HepG2 (cell line): ENCODE measurements around the gene XXYLT1. TPM values are rescaled to one million over a fixed set of nuclear protein-coding genes. Genes with fewer than 3 reads are reported as not detected.

Experiments
- ATAC-seq: fragments of 200-7000 bp; cut with Tn5 transposase; 3 replicates; pipeline ENCODE4 v1.9.1; 2020; ENCODE audit warnings: mild to moderate bottlenecking, moderate library complexity
- BruUV-seq: library from RNA; stranded (reverse); fragments of 400-500 nt; replicated peaks from 2 replicates; lab custom pipeline; 2021; lab: Mats Ljungman, UMichigan
- CTCF ChIA-PET: fragments of 300-600 bp; formaldehyde crosslinking; extraction: SDS; loops from one replicate; lab custom pipeline; 2021; ENCODE audit warnings: low total read pairs, inconsistent platforms, low intra/inter-chr PET ratio; lab: Yijun Ruan, JAX
- POLR2A ChIA-PET: fragments of 350-600 bp; sonication (Branson Sonifier 250); formaldehyde crosslinking; loops from one replicate; lab custom pipeline; 2020; ENCODE audit warnings: antibody characterized with exemption, inconsistent platforms; lab: Yijun Ruan, JAX
- DNase-seq: peaks from one replicate; pipeline ENCODE4 v3.0.0-alpha.2; 2015; ENCODE audit warnings: low spot score
- FAIRE-seq: peaks from 3 replicates; lab custom pipeline; 2011; peaks lifted over from hg19 to GRCh38; lab: Jason Lieb, UNC
- H2AFZ ChIP-seq: one replicate; pipeline ENCODE4 v1.6.1; 2011; ENCODE audit warnings: low read length, inconsistent platforms
- H3K27ac ChIP-seq: fragments of 300-600 bp; 3 replicates; pipeline ENCODE4 v1.8.0; 2011; ENCODE audit warnings: mixed run types, mild to moderate bottlenecking, mixed read lengths, low read length, inconsistent platforms; ENCODE audit not compliant: insufficient read depth; ENCODE audit errors: extremely low read length
- H3K27me3 ChIP-seq, 2 experiments: fragments of 200-600 bp in 1 of 2; 2 replicates in 1 of 2; 3 replicates in 1 of 2; pipeline versions ENCODE4 v1.6.0 to v1.8.0; 2011; ENCODE audit warnings: low read length in 2 of 2, mild to moderate bottlenecking in 2 of 2, moderate library complexity in 2 of 2, inconsistent platforms in 1 of 2; ENCODE audit not compliant: insufficient read depth in 2 of 2, control insufficient read depth in 1 of 2
- H3K36me3 ChIP-seq, 2 experiments: fragments of 200-600 bp in 1 of 2; replicated peaks in 1 of 2; 2 replicates in 1 of 2; 3 replicates in 1 of 2; pipeline versions ENCODE4 v1.5.1 to v1.8.0; 2011; ENCODE audit warnings: low read length in 2 of 2, inconsistent platforms in 1 of 2; ENCODE audit not compliant: insufficient read depth in 2 of 2, control insufficient read depth in 1 of 2
- H3K4me1 ChIP-seq: 2 replicates; pipeline ENCODE4 v1.5.1; 2012; ENCODE audit warnings: low read length, inconsistent platforms; ENCODE audit not compliant: insufficient read depth
- H3K4me2 ChIP-seq: 2 replicates; pipeline ENCODE4 v1.6.0; 2011; ENCODE audit warnings: low read depth, low read length, inconsistent platforms
- H3K4me3 ChIP-seq, 3 experiments: fragments of 200-600 bp in 1 of 3; sonication (generic), shearing (Covaris generic) in 1 of 3; replicated peaks in 1 of 3; 2 replicates each; pipeline ENCODE4 v1.5.1; 2011 to 2016; ENCODE audit warnings: low read length in 3 of 3, inconsistent platforms in 2 of 3, low read depth in 2 of 3, mild to moderate bottlenecking in 2 of 3, control low read depth in 1 of 3, mixed read lengths in 1 of 3; ENCODE audit not compliant: insufficient read depth in 1 of 3
- H3K79me2 ChIP-seq: one replicate; pipeline ENCODE4 v1.6.1; 2011; ENCODE audit warnings: low read length, inconsistent platforms; ENCODE audit not compliant: insufficient read depth
- H3K9ac ChIP-seq: 2 replicates; pipeline ENCODE4 v1.6.0; 2011; ENCODE audit warnings: mild to moderate bottlenecking, low read depth, low read length, inconsistent platforms; ENCODE audit not compliant: insufficient read depth
- H3K9me3 ChIP-seq: 2 replicates; pipeline ENCODE4 v1.5.1; 2012; ENCODE audit warnings: mild to moderate bottlenecking, low read length
- H4K20me1 ChIP-seq: 2 replicates; pipeline ENCODE4 v1.6.0; 2011; ENCODE audit warnings: inconsistent platforms, mild to moderate bottlenecking, low read length, moderate library complexity; ENCODE audit not compliant: insufficient read depth
- CCAR2 ChIP-seq: fragments of 200-400 bp; formaldehyde crosslinking; optimal IDR thresholded peaks from 2 replicates; pipeline ENCODE3; 2018; ENCODE audit warnings: low read depth, mild to moderate bottlenecking, low read length, moderate library complexity
- CEBPZ ChIP-seq: IDR thresholded peaks from 2 replicates; pipeline ENCODE4 v1.6.1; 2012; ENCODE audit warnings: low read length, improper control_type of control experiment
- HNF4A ChIP-seq: sonication (generic); formaldehyde crosslinking; IDR thresholded peaks from 2 replicates; pipeline ENCODE4 v1.4.0; 2020; ENCODE audit warnings: missing genetic modification reagents
- NFKBIZ ChIP-seq: IDR thresholded peaks from 2 replicates; pipeline ENCODE4 v1.6.1; 2018; ENCODE audit warnings: missing genetic modification reagents, missing compliant biosample characterization
- RFX5 ChIP-seq: IDR thresholded peaks from 2 replicates; pipeline ENCODE4 v1.6.1; 2011; ENCODE audit warnings: low read depth, low read length, improper control_type of control experiment
- RORA ChIP-seq: sonication (generic); formaldehyde crosslinking; IDR thresholded peaks from 2 replicates; pipeline ENCODE4 v1.5.0; 2020; ENCODE audit warnings: mild to moderate bottlenecking, missing genetic modification reagents, moderate library complexity
- SRSF4 ChIP-seq: fragments of 200-400 bp; formaldehyde crosslinking; IDR thresholded peaks from one replicate; pipeline ENCODE4 v1.6.1; 2018; ENCODE audit warnings: mild to moderate bottlenecking, low read depth, low read length, moderate library complexity; ENCODE audit not compliant: poor library complexity, severe bottlenecking
- SRY ChIP-seq: sonication (generic); formaldehyde crosslinking; IDR thresholded peaks from 2 replicates; pipeline ENCODE4 v1.8.0; 2022; ENCODE audit warnings: mild to moderate bottlenecking, missing genetic modification reagents
- TEAD3 ChIP-seq: optimal IDR thresholded peaks from 2 replicates; pipeline ENCODE3; 2016; ENCODE audit warnings: borderline replicate concordance
- ZNF432 ChIP-seq: sonication (generic); formaldehyde crosslinking; IDR thresholded peaks from 2 replicates; pipeline ENCODE4 v1.5.0; 2020; ENCODE audit warnings: missing genetic modification reagents, mild to moderate bottlenecking, borderline replicate concordance
- ZNF446 ChIP-seq: sonication (generic); formaldehyde crosslinking; IDR thresholded peaks from 2 replicates; pipeline ENCODE4 v1.5.0; 2020; ENCODE audit warnings: mild to moderate bottlenecking, missing genetic modification reagents
- ZNF687 ChIP-seq: sonication (generic); formaldehyde crosslinking; IDR thresholded peaks from 2 replicates; pipeline ENCODE4 v1.5.1; 2020; ENCODE audit warnings: mild to moderate bottlenecking, missing genetic modification reagents, moderate library complexity
- ZNF784 ChIP-seq: sonication (generic); formaldehyde crosslinking; IDR thresholded peaks from 2 replicates; pipeline ENCODE4 v1.5.1; 2020; ENCODE audit warnings: missing genetic modification reagents, mild to moderate bottlenecking, borderline replicate concordance
- ZNF839 ChIP-seq: sonication (generic); formaldehyde crosslinking; IDR thresholded peaks from 2 replicates; pipeline ENCODE4 v1.4.0; 2020; ENCODE audit warnings: missing genetic modification reagents, mild to moderate bottlenecking, borderline replicate concordance
- WGBS: methylation state at CpG from one replicate; pipeline ENCODE4 v1.1.6; 2017; ENCODE audit warnings: low lambda C conversion rate; 5-methylcytosine and 5-hydroxymethylcytosine counted together
- in situ Hi-C: cut with HindIII; loops from 2 replicates; pipeline ENCODE4 v1.10.0; 2017; ENCODE audit warnings: low pct_unique_long_range_greater_than_20kb; ENCODE audit not compliant: extremely low pct_ligation_motif_present
- intact Hi-C: fragments of 100-400 bp; cut with micrococcal nuclease; formaldehyde crosslinking; loops from one replicate; pipeline ENCODE4 v1.10.0; 2022; ENCODE audit not compliant: unreplicated experiment
- polyA plus RNA-seq, 8 experiments: library from polyadenylated mRNA; depleted of rRNA in 3 of 8; stranded (reverse) in 7 of 8; unstranded in 1 of 8; fragments of >200 nt; fragmentation: Illumina TruSeq in 4 of 8; extraction: Trizol in 4 of 8; gene quantifications; 2 replicates each; pipeline versions ENCODE4 v1.2.1 to v1.2.3, GENCODE V29; 2011 to 2016; ENCODE audit warnings: low read depth in 4 of 8, missing spikeins in 1 of 8, mixed read lengths in 1 of 8; ENCODE audit not compliant: insufficient read depth in 1 of 8
- total RNA-seq, 5 experiments: library from RNA; depleted of rRNA; stranded (reverse); fragments of >200 nt; fragmentation: Illumina TruSeq; extraction: Trizol; gene quantifications; 2 replicates each; pipeline ENCODE4 v1.2.3, GENCODE V29; 2016; ENCODE audit warnings: low read depth in 1 of 5

XXYLT1 gene
- total and polyA plus RNA-seq, 2 of the 13 experiments (the other 11 are each of a cell fraction or from before 2014, with no cell fraction given): 17.7 to 19.0 TPM

GRCh38 chr3:195171093-195171873 is 99.7 kb downstream of the XXYLT1 start (continued):
- TF ChIP-seq CEBPZ: no peak
- no peak for TF ChIP-seq ZNF839 (CRISPR knock-in tag)
- TF ChIP-seq TEAD3 (CRISPR knock-in tag): no peak

- BruUV-seq: no TSS peak
- Histone ChIP-seq H4K20me1 (no peaks in the 10 kb centered on the region), H3K27me3 (no peaks in the 10 kb centered on the region), H2AFZ (no peak overlapping the region), H3K4me3 (no peak overlapping the region), H3K4me2 (no peak overlapping the region), H3K79me2 (no peaks in the 10 kb centered on the region), H3K4me1 (peaks cover 44% of the 10 kb centered on the region), H3K9me3 (no peaks in the 10 kb centered on the region), H3K9ac (no peak overlapping the region), H3K36me3 (peaks cover 0 to 3% of the 10 kb centered on the region in 2 experiments; a peak in 1 of 5 replicates), H3K27ac (no peak overlapping the region)
- CTCF ChIA-PET: no interaction called here
- in situ Hi-C loops (no loop called here), intact Hi-C loops (no loop called here)
- DNase-seq (no peak), ATAC-seq (no peak), FAIRE-seq (no peak)
- POLR2A ChIA-PET: interaction anchor here (0.5 kb wide), 1 partner anchor 13 kb away, joined by 3 read pairs; no protein-coding TSS in a partner anchor
- WGBS: 94% methylated on average over 5 of the region's 5 CpGs
- no peak for TF ChIP-seq CCAR2
- no peak for TF ChIP-seq HNF4A (CRISPR knock-in tag)
- TF ChIP-seq RFX5: no peak
- TF ChIP-seq RORA: no peak
- no peak for TF ChIP-seq ZNF784 (CRISPR knock-in tag)
- TF ChIP-seq SRY (CRISPR knock-in tag): no peak
- TF ChIP-seq ZNF687 (CRISPR knock-in tag): no peak
- no peak for TF ChIP-seq ZNF432 (CRISPR knock-in tag)
- no peak for TF ChIP-seq SRSF4
- no peak for TF ChIP-seq NFKBIZ (CRISPR knock-in tag)
- no peak for TF ChIP-seq ZNF446
These were observed 100.5 kb downstream of the XXYLT1 start for GRCh38 chr3:195170496-195170895.
